B cell (primary cell): ENCODE results near the gene NOC4L. TPM values are rescaled to one million over a fixed set of nuclear protein-coding genes. Genes with fewer than 3 reads are reported as not detected.

Experiments used
- ATAC-seq: fragments of 200-7000 bp; cut with Tn5 transposase; one replicate; pipeline ENCODE4 v1.10.0; 2021; ENCODE audit warnings: low read depth, mild to moderate bottlenecking, moderate number of reproducible peaks, moderate library complexity
- CTCF ChIA-PET: fragments of 350-600 bp; sonication (Branson Sonifier 250); formaldehyde crosslinking; loops from one replicate; lab custom pipeline; 2021; ENCODE audit warnings: antibody characterized with exemption, inconsistent platforms; lab: Charles Lee
- POLR2A ChIA-PET: fragments of 350-600 bp; sonication (Branson Sonifier 250); formaldehyde crosslinking; loops from one replicate; lab custom pipeline; 2021; ENCODE audit warnings: antibody characterized with exemption; lab: Charles Lee
- DNase-seq: peaks from one replicate; pipeline ENCODE4 v3.0.0; 2013
- H2AFZ ChIP-seq: 2 replicates; pipeline ENCODE4 v1.6.1; 2012; ENCODE audit warnings: mild to moderate bottlenecking, low read depth, low read length; ENCODE audit not compliant: insufficient read depth, poor library complexity, severe bottlenecking
- H3K27ac ChIP-seq, 2 donors: 1 replicate in 1 of 2; 2 replicates in 1 of 2; pipeline ENCODE4 v1.5.1; 2012 to 2013; ENCODE audit warnings: low read length in 2 of 2, mild to moderate bottlenecking in 2 of 2, moderate library complexity in 1 of 2
- H3K27me3 ChIP-seq, 4 experiments: fragments of 200-600 bp in 1 of 4; sonication (generic) in 1 of 4; replicated peaks in 1 of 4; 1 replicate in 2 of 4; 2 replicates in 2 of 4; pipeline versions ENCODE4 v1.6.1 to v1.7.0; 2013 to 2016; ENCODE audit warnings: low read length in 3 of 4, mild to moderate bottlenecking in 2 of 4, mixed read lengths in 1 of 4, moderate library complexity in 1 of 4; ENCODE audit not compliant: insufficient read depth in 4 of 4, control insufficient read depth in 3 of 4; ENCODE audit errors: control extremely low read depth in 1 of 4
- H3K36me3 ChIP-seq, 2 experiments: replicated peaks in 1 of 2; 1 replicate in 1 of 2; 2 replicates in 1 of 2; pipeline versions ENCODE4 v1.6.1 to v1.7.1; 2013; ENCODE audit warnings: low read length in 1 of 2; ENCODE audit not compliant: insufficient read depth in 2 of 2, control insufficient read depth in 1 of 2; ENCODE audit errors: control extremely low read depth in 1 of 2, extremely low read depth in 1 of 2
- H3K4me1 ChIP-seq, 2 donors: fragments of 200-600 bp in 1 of 2; sonication (generic) in 1 of 2; 1 replicate in 1 of 2; 2 replicates in 1 of 2; pipeline versions ENCODE4 v1.5.1 to v1.6.1; 2013 to 2017; ENCODE audit warnings: low read length in 2 of 2; ENCODE audit not compliant: control insufficient read depth in 2 of 2, insufficient read depth in 2 of 2
- H3K4me2 ChIP-seq: replicated peaks from 2 replicates; pipeline ENCODE3; 2012; ENCODE audit warnings: mild to moderate bottlenecking, low read depth, low read length; ENCODE audit not compliant: poor library complexity, severe bottlenecking
- H3K4me3 ChIP-seq, 5 experiments: fragments of 200-600 bp in 1 of 5; sonication (generic) in 1 of 5; 1 replicate in 3 of 5; 2 replicates in 2 of 5; pipeline versions ENCODE4 v1.5.1 to v1.7.0; 2011 to 2016; ENCODE audit warnings: low read length in 4 of 5, mild to moderate bottlenecking in 4 of 5, low read depth in 2 of 5, control low read depth in 1 of 5, moderate library complexity in 1 of 5; ENCODE audit not compliant: insufficient read depth in 1 of 5; ENCODE audit errors: control extremely low read depth in 1 of 5, extremely low read depth in 1 of 5
- H3K79me2 ChIP-seq: fragments of 200-600 bp; sonication (generic); one replicate; pipeline ENCODE4 v1.6.0; 2016; ENCODE audit warnings: low read length; ENCODE audit not compliant: control insufficient read depth, insufficient read depth
- H3K9ac ChIP-seq: fragments of 200-600 bp; sonication (generic); 2 replicates; pipeline ENCODE4 v1.6.1; 2017; ENCODE audit warnings: mild to moderate bottlenecking, low read length, moderate library complexity
- H3K9me3 ChIP-seq, 3 donors: one replicate each; pipeline versions ENCODE4 v1.6.1 to v1.7.1; 2013; ENCODE audit warnings: low read length in 2 of 3; ENCODE audit not compliant: control insufficient read depth in 2 of 3, insufficient read depth in 1 of 3; ENCODE audit errors: control extremely low read depth in 1 of 3
- H4K20me1 ChIP-seq: 2 replicates; pipeline ENCODE4 v1.6.0; 2012; ENCODE audit warnings: mild to moderate bottlenecking, low read length; ENCODE audit not compliant: insufficient read depth, control insufficient read depth, poor library complexity, severe bottlenecking
- H3K27ac Mint-ChIP-seq: one replicate; pipeline ENCODE4 v1.8.0; 2021; ENCODE audit warnings: mixed read lengths
- H3K27me3 Mint-ChIP-seq: one replicate; pipeline ENCODE4 v1.8.0; 2021; ENCODE audit warnings: mixed read lengths
- H3K4me1 Mint-ChIP-seq: one replicate; pipeline ENCODE4 v1.8.0; 2021; ENCODE audit warnings: mixed read lengths
- H3K4me3 Mint-ChIP-seq: one replicate; pipeline ENCODE4 v1.8.0; 2021; ENCODE audit warnings: mixed read lengths
- H3K9me3 Mint-ChIP-seq: one replicate; pipeline ENCODE4 v1.8.0; 2022; ENCODE audit warnings: mixed read lengths; ENCODE audit not compliant: insufficient read depth
- EZH2 ChIP-seq: IDR thresholded peaks from 2 replicates; pipeline ENCODE4 v1.6.1; 2012; ENCODE audit warnings: borderline replicate concordance, low read depth, mild to moderate bottlenecking, moderate library complexity, low read length; ENCODE audit not compliant: insufficient read depth, poor library complexity, severe bottlenecking
- WGBS: methylation state at CpG from one replicate; pipeline ENCODE4 v1.1.5; 2013; ENCODE audit warnings: missing lambda C conversion rate; ENCODE audit not compliant: insufficient coverage; 5-methylcytosine and 5-hydroxymethylcytosine counted together
- intact Hi-C: fragments of 100-400 bp; cut with micrococcal nuclease; formaldehyde crosslinking; loops from one replicate; pipeline ENCODE4 v1.10.0; 2022
- polyA minus RNA-seq: library from RNA; depleted of rRNA, polyadenylated mRNA; stranded (reverse); fragments of >200 nt; gene quantifications from 2 replicates; pipeline ENCODE4 v1.2.3, GENCODE V29; 2012
- polyA plus RNA-seq: library from polyadenylated mRNA; depleted of rRNA; stranded (reverse); fragments of >200 nt; gene quantifications from 2 replicates; pipeline ENCODE4 v1.2.3, GENCODE V29; 2012
- total RNA-seq, 2 donors: library from RNA; stranded (reverse); fragments of 120-200 nt in 1 of 2; gene quantifications; 1 replicate in 1 of 2; 2 replicates in 1 of 2; pipeline versions ENCODE4 v1.2.3 to v1.2.4, GENCODE V29; 2013 to 2022
- TF ChIP-seq, protein P1 (sequence below): fragments of 200-600 bp; IDR thresholded peaks from one replicate; pipeline ENCODE4 v1.8.0; 2022; ENCODE audit warnings: antibody characterized with exemption, mild to moderate bottlenecking

Gene NOC4L
- 21.9 and 23.3 TPM in 2 replicates for total RNA-seq
- total RNA-seq (2013): 7.5 TPM
- polyA plus RNA-seq: 8.9 and 13.1 TPM in 2 replicates
- 13.1 and 16.0 TPM in 2 replicates for polyA minus RNA-seq

GRCh38 chr12:132144115-132144809 is at the start of gene NOC4L, which contains the start of gene DDX51:
TSS of gene NOC4L (plus strand) at chr12:132144457. CDS start at chr12:132144489, 32 bp downstream.
TSS of gene DDX51 (minus strand) at chr12:132144319. CDS start at chr12:132144296, 23 bp downstream.
- H3K4me1 ChIP-seq: peaks cover 15 to 21% of the 10 kb centered on the region in 2 donors
- no peaks in the 10 kb centered on the region for H3K9me3 Mint-ChIP-seq
- peak within 1 kb of the TSS; percentile 47 to 95 for H3K27ac ChIP-seq
- TF ChIP-seq EZH2: no peak
- TF ChIP-seq, protein P1, sequence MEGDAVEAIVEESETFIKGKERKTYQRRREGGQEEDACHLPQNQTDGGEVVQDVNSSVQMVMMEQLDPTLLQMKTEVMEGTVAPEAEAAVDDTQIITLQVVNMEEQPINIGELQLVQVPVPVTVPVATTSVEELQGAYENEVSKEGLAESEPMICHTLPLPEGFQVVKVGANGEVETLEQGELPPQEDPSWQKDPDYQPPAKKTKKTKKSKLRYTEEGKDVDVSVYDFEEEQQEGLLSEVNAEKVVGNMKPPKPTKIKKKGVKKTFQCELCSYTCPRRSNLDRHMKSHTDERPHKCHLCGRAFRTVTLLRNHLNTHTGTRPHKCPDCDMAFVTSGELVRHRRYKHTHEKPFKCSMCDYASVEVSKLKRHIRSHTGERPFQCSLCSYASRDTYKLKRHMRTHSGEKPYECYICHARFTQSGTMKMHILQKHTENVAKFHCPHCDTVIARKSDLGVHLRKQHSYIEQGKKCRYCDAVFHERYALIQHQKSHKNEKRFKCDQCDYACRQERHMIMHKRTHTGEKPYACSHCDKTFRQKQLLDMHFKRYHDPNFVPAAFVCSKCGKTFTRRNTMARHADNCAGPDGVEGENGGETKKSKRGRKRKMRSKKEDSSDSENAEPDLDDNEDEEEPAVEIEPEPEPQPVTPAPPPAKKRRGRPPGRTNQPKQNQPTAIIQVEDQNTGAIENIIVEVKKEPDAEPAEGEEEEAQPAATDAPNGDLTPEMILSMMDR: no peak
- H3K4me3 ChIP-seq: peak within 1 kb of the TSS; percentile 16 to 90 (median 69)
- no peaks in the 10 kb centered on the region for H3K27me3 Mint-ChIP-seq
- under 1% methylated on average over 100 of the region's 100 CpGs for WGBS
- ATAC-seq (peak; percentile 94), DNase-seq (peak; percentile 98)
- no peaks in the 10 kb centered on the region for H3K27me3 ChIP-seq
- ChIA-PET POLR2A (no interaction called here), CTCF (interaction anchor here (1.7 kb wide), 1 partner anchor 10 kb away, joined by 12 read pairs; no protein-coding TSS in a partner anchor)
- H3K27ac Mint-ChIP-seq: peak within 1 kb of the TSS; percentile 99
- H3K79me2 ChIP-seq: peaks cover 57% of the 10 kb centered on the region
- intact Hi-C loops: loop anchor here (1.0 kb wide), 3 partner anchors 45 to 73 kb away; no protein-coding TSS in a partner anchor
- peaks cover 27% of the 10 kb centered on the region for H3K4me1 Mint-ChIP-seq
- H2AFZ ChIP-seq: peak within 1 kb of the TSS; percentile 88
- H3K4me2 ChIP-seq: peak within 1 kb of the TSS; percentile 87
- peaks cover 0 to 49% of the 10 kb centered on the region in 2 experiments for H3K36me3 ChIP-seq
- peak within 1 kb of the TSS; percentile 96 for H3K4me3 Mint-ChIP-seq
- no peaks in the 10 kb centered on the region for H3K9me3 ChIP-seq
- H3K9ac ChIP-seq: peak within 1 kb of the TSS; percentile 90
- H4K20me1 ChIP-seq: peaks cover 31% of the 10 kb centered on the region
